GM21529 (cell line): ENCODE measurements around the gene TOP2A.

ENCODE experiments used
- ATAC-seq: cut with Tn5 transposase; IDR thresholded peaks from one replicate; pipeline ENCODE4 v1.9.1; 2021; ENCODE audit not compliant: unreplicated experiment

TOP2A gene

GRCh38 chr17:40361925-40362695, 55.6 kb downstream of the TOP2A start:
- no peak for ATAC-seq

GRCh38 chr17:40361063-40361924, 56.4 kb downstream of the TOP2A start:
- ATAC-seq, result no peak

DNA sequence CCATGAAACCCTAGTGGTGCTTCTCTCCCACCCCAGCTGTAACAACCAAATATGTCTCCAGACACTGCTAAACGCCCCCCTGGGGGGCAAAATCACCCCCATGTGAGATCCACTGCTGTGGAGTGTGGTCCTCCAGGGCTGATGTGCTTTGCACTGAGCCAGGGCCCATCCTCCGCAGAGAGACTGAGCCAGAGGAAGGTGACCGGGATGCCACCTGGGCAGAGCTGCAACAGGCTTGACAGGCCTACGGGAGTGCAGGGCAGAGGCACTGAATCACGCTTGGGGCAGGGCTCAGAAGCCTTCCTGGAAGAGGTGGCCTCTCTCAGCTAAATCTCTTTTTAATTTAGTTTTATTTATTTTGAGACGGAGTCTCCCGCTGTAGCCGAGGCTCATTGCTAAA, 57.6 kb downstream of the TOP2A start:
- no peak for ATAC-seq

GRCh38 chr17:40358323-40359038, 59.2 kb downstream of the TOP2A start:
- no peak for ATAC-seq

DNA sequence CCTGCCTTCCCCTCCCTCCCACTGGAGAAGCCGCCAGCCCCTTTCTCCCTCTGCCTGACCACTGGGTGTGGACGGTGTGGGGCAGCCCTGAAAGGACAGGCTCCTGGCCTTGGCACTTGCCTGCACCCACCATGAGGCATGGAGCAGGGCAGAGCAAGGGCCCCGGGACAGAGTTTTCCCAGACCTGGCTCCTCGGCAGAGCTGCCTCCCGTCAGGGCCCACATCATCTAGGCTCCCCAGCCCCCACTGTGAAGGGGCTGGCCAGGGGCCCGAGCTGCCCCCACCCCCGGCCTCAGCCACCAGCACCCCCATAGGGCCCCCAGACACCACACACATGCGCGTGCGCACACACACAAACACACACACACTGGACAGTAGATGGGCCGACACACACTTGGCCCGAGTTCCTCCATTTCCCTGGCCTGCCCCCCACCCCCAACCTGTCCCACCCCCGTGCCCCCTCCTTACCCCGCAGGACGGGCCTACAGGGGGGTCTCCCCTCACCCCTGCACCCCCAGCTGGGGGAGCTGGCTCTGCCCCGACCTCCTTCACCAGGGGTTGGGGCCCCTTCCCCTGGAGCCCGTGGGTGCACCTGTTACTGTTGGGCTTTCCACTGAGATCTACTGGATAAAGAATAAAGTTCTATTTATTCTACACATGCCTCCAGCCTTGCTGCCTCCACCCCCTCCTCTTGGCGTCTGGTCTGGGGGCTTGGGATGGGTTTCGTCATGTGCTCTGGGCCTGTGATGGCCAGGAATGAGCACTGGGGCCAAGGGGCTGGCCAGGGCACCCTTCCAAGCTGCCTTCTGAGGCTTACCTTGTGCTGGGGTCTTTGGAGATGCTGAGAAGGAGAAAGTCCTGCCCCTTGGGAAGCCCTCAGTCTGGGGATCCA, 60.5 kb downstream of the TOP2A start:
- no peak for ATAC-seq

- no peak for ATAC-seq
Observed at GRCh38 chr17:40355804-40356758, 61.6 kb downstream of the TOP2A start.

DNA sequence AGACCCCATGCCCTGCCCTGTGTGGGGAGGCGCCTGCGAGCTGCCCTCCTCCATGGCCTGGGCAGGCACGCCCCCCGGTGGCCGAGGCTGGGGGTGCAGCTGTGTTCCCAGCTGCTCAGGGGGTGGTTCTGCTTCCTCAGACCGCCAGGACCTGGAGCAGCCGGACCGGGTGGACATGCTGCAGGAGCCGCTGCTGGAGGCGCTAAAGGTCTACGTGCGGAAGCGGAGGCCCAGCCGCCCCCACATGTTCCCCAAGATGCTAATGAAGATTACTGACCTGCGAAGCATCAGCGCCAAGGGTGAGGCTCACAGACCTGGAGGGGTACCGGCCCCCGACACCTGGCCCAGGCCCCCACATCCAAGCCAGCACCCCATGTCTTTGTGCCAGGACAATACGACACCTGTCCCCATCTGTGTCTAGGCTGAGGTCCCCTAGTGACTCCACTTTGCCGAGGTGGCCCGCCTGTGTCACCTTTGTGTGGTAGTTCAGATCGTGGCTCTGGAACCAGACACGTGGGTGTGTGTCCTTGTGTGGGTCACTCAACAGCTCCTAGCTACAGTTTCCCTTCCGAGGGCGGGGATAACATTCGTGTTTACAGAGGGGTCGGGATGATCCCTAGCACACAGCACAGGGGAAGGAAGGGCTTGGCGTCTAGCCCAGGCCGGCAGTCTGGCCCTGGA, 62.4 kb downstream of the TOP2A start:
- no peak for ATAC-seq

DNA sequence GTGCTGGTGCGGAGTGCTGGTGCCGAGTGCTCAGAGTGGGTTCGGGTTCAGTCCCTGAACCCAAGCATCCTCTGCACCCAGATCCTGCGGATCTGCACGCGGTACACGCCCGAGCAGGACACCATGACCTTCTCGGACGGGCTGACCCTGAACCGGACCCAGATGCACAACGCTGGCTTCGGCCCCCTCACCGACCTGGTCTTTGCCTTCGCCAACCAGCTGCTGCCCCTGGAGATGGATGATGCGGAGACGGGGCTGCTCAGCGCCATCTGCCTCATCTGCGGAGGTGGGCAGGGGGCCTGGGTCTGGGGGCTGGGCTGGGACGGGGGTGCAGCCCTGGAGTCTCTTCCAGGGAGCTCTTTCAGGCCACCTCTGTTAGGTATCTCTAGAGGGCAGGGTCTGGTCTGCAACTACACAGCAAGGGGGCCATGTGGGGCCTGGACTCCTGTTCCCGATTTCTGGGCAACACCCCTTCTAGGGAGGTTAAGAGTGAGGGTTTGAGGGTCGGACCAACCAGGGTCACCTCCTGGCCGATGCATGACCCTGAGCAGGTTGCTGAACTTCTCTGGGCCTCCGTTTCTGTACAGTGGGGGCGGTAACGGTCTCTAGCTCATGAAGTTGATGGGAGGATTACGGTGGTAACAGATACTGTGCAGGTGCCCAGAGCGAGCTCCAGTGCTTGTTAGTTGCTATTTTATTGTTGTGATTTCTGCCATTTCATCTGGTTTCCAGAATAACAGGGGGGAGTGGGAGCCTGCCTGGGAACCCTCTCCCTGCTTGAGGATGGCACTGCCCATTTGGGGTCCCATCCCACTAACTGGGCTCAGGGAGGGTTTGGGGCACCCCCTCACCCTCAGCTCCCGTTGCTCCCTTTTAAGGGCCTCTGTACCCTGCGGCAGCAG, 63.2 kb downstream of the TOP2A start:
- ATAC-seq, result no peak

DNA sequence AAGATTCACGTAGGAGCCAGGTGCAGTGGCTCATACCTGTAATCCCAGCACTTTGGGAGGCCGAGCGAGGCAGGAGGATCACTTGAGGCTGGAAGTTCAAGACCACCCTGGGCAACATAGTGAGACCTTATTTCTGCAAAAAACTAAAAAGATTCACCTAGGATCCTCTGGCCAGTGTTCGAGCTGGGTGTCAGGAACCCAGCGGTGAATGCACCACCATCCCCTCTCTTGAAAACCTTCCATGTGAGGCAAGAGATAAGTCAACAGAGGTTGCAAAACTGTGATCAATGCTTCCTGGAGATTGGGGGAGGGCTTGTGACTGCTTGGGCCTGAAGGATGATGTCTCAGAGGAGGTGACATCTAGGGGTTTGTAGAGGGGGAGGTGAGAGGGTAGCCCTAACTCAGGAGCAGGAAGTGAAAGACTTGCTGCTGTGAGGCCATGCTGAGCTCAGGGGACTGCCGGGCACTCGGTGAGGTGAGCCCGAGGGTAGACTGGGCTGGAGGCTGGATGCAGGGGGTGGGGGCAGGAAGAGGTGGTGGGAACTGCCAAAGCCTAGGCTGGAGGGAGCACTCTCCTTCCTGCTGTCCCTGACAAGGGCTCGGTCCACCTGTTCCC, 64.8 kb downstream of the TOP2A start:
- ATAC-seq, result no peak

- ATAC-seq, result no peak
Observed at GRCh38 chr17:40352237-40352778, 65.4 kb downstream of the TOP2A start.

DNA sequence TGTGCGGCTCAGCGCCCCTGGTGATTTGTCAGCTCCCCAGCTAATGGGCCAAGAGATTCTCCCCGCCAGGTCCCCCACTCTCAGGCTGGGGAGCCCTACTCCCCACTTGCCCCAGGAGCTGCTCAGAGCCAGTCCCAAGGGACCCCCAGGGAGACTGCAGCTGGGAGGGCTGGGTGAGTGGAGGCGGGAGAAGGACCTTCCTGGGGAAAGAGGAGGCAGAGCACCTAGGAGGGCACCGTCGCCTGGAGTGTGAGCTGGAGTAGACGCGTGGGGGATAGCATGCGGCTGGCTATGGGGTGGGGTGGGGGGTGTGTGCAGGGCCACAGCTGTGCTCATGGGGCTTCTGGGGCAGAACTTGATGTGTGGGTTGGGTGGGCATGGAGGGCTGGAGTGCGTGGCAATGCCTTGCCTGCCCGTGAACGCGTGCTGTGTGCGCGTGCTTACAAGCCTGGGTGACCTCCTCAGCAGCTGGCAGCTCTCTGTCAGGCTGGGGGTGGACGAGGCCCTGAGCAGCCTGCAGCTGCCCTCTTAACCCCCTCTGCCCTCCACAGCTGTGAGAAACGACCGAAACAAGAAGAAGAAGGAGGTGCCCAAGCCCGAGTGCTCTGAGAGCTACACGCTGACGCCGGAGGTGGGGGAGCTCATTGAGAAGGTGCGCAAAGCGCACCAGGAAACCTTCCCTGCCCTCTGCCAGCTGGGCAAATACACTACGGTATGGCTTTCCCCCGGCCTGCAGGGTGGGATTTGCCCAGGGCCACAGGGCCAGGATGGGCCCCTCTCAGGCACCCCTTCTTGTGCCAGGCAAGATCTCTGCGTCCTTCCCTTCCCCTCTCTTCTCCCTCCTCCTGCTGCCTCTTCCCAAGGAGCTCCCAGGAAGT, 66.1 kb downstream of the TOP2A start:
- no peak for ATAC-seq

GRCh38 chr17:40350689-40351358, 66.9 kb downstream of the TOP2A start:
- ATAC-seq, result no peak

DNA sequence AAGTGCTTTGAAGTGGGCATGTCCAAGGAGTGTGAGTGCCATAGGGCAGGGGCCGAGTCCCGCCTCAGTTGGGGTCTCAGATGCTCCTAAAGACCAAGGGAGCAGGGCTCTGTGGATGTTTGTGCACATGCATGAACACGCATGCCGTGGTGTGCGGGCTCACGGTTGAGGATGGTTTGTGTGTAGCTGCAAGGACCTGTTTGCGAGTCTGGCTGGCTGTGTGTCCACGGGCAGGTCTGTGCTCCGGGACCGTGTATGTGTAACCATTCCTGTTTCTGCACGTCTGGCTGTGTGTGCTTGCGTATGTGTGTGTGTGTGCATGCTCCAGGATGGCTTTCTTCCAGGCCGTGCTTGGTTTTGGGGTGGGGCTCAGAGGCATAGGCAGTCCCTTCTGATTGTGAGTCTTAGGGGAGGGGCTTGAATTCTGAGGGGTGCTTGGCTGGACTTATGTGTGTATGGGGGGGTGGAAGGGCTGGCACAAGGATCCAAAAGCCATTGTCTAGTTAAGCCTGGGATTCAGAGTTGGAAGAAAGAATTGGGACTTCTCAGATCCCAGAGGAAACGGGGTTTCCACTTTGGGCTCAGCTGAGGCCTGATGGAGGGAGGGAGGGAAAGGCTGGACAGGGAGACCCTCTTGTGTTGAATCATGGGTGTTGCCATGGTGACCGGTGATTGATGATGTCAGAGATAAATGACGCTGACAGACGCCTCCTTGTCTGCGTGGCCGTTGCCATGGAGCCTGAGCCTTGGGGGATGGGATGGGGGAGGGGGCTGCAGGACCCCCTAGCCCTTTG, 67.6 kb downstream of the TOP2A start:
- ATAC-seq, result no peak

GRCh38 chr17:40349477-40349894, 68.2 kb downstream of the TOP2A start:
- no peak for ATAC-seq
